Astrocyte of the cerebellum (primary cell): ENCODE measurements around the gene MYO10.
"Not testable (repeated sequence)": the region's sequence is repeated elsewhere in the genome, so short reads cannot be mapped to it uniquely, and the experiment has no call there.

ENCODE experiments used
- DNase-seq: peaks from one replicate; pipeline ENCODE4 v3.0.0-alpha.2; 2011; ENCODE audit warnings: low read depth
- H3K4me3 ChIP-seq: 2 replicates; pipeline ENCODE4 v1.5.1; 2011; ENCODE audit warnings: mild to moderate bottlenecking, low read depth, low read length, moderate library complexity
- in situ Hi-C: cut with HindIII; loops from 2 replicates; pipeline ENCODE4 v1.10.0; 2017; ENCODE audit warnings: low sequenced_read_pairs
- TF ChIP-seq, protein P1 (sequence below): IDR thresholded peaks from 2 replicates; pipeline ENCODE4 v1.5.1; 2012; ENCODE audit warnings: low read length, low read depth, moderate library complexity, mild to moderate bottlenecking; ENCODE audit errors: missing control alignments

The MYO10 gene

GRCh38 chr5:16659536-16659935 lies 276.6 kb downstream of the MYO10 start:
- no peak overlapping the region for H3K4me3 ChIP-seq
- in situ Hi-C loops = no loop called here
- TF ChIP-seq, protein P1, sequence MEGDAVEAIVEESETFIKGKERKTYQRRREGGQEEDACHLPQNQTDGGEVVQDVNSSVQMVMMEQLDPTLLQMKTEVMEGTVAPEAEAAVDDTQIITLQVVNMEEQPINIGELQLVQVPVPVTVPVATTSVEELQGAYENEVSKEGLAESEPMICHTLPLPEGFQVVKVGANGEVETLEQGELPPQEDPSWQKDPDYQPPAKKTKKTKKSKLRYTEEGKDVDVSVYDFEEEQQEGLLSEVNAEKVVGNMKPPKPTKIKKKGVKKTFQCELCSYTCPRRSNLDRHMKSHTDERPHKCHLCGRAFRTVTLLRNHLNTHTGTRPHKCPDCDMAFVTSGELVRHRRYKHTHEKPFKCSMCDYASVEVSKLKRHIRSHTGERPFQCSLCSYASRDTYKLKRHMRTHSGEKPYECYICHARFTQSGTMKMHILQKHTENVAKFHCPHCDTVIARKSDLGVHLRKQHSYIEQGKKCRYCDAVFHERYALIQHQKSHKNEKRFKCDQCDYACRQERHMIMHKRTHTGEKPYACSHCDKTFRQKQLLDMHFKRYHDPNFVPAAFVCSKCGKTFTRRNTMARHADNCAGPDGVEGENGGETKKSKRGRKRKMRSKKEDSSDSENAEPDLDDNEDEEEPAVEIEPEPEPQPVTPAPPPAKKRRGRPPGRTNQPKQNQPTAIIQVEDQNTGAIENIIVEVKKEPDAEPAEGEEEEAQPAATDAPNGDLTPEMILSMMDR = no peak
- no peak for DNase-seq

DNA sequence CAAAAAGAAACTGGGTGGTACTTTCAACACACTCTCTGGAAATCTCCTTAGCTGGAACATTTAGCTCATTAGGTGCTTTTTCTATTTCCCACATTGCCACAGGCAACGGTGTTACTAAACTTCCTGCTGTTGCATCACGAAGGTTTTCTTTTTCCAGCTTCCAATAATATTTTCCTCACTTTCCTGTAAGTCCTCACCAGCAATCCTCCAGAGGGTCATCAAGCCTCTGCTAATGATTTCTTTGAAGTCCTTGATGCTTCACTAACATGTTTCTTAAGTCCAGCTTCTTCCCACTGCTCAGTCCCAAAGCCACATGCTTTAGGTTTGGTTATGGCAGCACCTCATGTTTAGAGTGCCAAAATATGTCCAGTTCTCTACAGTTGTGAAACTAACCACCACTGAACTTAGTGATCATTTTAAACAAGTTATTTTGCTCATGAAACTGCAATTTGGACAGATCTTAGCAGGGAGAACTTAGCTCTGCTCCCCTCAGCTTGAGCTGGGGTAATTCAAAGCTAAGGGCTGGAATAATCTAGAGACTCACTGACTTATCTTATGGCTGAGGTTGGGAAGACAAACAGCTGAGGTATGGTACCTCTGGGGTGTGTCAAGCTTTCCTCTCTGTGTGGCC lies 279.4 kb downstream of the MYO10 start:
- DNase-seq = peak; percentile 53
- H3K4me3 ChIP-seq = no peak overlapping the region
- TF ChIP-seq, protein P1 = no peak
- in situ Hi-C loops = no loop called here

DNA sequence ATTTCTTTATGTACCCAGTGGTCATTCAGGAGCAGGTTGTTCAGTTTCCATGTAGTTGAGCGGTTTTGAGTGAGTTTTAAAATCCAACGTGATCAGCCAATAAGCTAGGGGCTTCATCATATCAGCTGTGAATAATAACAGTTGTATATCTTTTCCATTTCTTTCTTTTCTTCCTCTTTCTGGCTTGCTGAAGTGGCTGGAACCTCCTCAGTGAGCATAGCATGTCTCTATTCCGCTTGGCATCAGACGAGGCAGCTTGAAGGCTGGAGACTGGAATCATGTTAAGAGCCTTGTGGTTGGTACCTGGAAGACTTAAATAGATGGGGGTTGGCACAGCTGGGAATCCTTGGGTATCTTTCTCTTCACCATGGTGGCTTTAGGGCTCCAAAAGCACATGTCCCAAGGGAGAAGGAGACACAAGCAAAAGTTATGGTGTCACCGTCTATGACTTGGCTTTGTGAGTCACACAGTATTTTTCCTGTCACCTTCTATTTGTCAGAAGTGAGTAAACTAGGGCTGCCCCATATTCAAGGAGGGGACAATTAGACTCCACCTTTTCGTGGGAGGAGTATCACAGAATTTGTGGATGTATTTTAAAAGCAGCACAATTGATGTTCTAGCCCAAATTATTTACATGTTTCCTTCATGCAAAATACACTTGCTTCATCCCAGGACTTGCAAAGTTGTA lies 281.3 kb downstream of the MYO10 start:
- TF ChIP-seq, protein P1 = no peak
- in situ Hi-C loops = no loop called here
- no peak for DNase-seq
- no peak overlapping the region for H3K4me3 ChIP-seq

GRCh38 chr5:16648739-16649138 lies 287.3 kb downstream of the MYO10 start:
- H3K4me3 ChIP-seq, DNase-seq, in situ Hi-C loops: not testable (repeated sequence)

DNA sequence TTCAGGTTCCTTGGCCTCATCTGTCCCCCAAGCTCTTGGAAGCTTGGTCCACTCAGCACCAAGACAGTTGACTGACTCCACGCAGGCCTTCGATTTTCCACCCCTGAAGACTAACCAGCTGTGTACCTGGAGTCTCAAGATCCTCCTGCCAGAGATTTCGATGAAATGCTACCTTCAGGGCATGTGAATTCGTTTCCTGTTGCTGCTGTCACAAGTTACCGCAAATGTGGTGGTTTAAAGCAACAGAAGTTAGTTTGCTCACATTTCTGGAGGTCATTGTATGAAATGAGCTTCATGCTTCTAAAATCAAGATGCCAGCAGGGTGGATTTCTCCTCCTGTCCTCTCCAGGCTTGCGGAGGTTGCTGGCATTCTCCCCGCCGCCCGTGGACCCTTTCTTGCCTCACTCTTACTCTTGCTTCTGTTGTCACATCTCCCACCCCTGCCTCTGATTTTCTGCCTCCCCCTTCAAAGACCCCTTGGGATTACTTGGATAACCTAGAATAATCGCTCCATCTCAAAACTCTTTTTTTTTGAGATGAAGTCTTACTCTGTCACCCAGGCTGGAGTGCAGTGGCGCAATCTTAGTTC lies 291.7 kb downstream of the MYO10 start:
- TF ChIP-seq, protein P1 = no peak
- DNase-seq = no peak
- in situ Hi-C loops = no loop called here
- H3K4me3 ChIP-seq = no peak overlapping the region

DNA sequence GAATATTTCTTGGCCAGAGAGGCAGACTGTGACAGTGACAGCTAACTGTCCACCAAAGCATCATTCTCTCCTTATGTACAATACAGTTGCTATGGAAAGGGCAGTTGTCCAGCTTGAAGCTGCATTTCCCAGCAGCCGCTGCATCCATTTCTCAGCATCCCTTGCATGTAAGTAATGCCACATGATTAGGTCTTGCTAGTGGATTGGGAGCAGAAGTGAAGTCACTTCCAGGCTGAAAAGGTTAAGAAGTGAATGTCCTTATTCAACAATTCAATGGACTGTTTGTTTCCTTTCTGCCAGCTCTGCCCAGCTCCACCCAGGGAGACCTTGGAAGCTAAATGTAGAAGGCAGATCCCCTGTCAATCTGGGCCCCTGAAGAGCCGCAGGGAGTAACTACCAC lies 293.2 kb downstream of the MYO10 start:
- H3K4me3 ChIP-seq = no peak overlapping the region
- in situ Hi-C loops = no loop called here
- DNase-seq = no peak
- TF ChIP-seq, protein P1 = no peak

DNA sequence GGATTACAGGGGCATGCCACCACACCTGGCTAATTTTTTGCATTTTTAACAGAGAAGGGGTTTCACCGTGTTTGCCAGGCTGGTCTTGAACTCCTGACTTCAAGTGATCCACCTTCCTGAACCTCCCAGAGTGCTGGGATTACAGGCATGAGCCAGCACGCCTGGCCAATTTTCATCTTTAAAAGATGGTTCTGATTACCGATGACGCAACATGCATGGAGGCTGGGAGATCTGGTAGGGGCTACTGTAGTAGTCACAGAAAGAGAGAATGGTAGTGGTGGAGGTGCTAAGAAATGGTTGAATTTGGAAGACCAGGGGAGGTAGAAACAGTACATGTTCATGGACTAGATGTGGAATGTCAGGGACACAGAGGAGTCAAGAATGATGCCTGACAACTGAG lies 296.9 kb downstream of the MYO10 start:
- in situ Hi-C loops = no loop called here
- H3K4me3 ChIP-seq = no peak overlapping the region
- no peak for DNase-seq
- TF ChIP-seq, protein P1 = no peak
